Breast epithelium (tissue), 3 donors: ENCODE measurements around the gene ACIN1.

ENCODE experiments used
- POLR2A ChIP-seq: fragments of 450-650 bp; IDR thresholded peaks from one replicate; pipeline ENCODE4 v1.6.1; 2016; ENCODE audit warnings: antibody characterized with exemption, mild to moderate bottlenecking, moderate library complexity
- POLR2AphosphoS5 ChIP-seq, 3 donors: sonication (generic); formaldehyde crosslinking; IDR thresholded peaks; one replicate each; pipeline ENCODE4 v1.6.1; 2017; ENCODE audit warnings: antibody characterized with exemption in 3 of 3
- TF ChIP-seq, protein P1 (sequence below), 3 donors: fragments of 450-650 bp; IDR thresholded peaks; one replicate each; pipeline ENCODE4 v1.5.1; 2016 to 2017; ENCODE audit warnings: antibody characterized with exemption in 3 of 3, mild to moderate bottlenecking in 3 of 3, moderate library complexity in 3 of 3

DNA sequence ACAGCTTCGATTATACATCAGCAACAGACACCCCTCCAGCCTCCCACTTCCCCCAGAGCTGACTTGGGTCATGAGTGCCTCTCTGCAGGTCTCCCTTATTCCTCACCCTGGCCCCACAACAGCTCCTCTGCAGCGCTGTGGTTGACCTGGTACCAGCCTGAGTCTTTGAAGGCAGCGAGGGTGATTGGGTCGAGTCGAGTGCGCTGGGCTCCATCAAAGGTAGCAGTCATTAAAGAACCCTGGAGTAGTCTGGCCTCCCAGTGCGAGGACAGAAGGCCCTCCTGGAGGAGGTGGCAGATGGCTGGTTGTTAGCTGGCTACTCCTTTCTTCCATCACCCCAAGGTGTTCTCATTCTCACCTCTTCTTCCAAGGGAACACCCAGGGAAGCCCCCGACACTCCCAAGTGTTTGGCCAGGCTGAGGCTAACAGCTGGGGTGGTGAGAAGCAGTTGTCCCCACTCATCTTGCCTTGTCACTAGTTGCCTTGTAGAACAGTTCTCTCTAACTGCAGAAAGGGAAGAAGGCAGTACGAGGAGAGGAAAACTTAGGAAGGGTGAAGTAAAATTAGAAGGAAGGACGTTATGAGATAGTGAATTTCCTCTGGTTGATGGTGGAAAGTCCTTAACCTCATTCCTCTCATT, 7.2 kb upstream of the ACIN1 start:
- TF ChIP-seq, protein P1, sequence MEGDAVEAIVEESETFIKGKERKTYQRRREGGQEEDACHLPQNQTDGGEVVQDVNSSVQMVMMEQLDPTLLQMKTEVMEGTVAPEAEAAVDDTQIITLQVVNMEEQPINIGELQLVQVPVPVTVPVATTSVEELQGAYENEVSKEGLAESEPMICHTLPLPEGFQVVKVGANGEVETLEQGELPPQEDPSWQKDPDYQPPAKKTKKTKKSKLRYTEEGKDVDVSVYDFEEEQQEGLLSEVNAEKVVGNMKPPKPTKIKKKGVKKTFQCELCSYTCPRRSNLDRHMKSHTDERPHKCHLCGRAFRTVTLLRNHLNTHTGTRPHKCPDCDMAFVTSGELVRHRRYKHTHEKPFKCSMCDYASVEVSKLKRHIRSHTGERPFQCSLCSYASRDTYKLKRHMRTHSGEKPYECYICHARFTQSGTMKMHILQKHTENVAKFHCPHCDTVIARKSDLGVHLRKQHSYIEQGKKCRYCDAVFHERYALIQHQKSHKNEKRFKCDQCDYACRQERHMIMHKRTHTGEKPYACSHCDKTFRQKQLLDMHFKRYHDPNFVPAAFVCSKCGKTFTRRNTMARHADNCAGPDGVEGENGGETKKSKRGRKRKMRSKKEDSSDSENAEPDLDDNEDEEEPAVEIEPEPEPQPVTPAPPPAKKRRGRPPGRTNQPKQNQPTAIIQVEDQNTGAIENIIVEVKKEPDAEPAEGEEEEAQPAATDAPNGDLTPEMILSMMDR (IDR thresholded peaks at IDR 0.05) = no peak
- TF ChIP-seq POLR2A = no peak
- no peak for TF ChIP-seq POLR2AphosphoS5 (IDR thresholded peaks at IDR 0.05)
